Adipocyte (in vitro differentiated cells): ENCODE results near the gene SMG6.

Experiments used
- DNase-seq: peaks from one replicate; pipeline ENCODE4 v3.0.0-alpha.2; 2015; ENCODE audit warnings: low read depth
- H3K27me3 ChIP-seq: replicated peaks from 2 replicates; pipeline ENCODE4 v1.7.0; 2013; ENCODE audit warnings: mild to moderate bottlenecking, low read length, moderate library complexity; ENCODE audit not compliant: control insufficient read depth, insufficient read depth
- H3K36me3 ChIP-seq: 2 replicates; pipeline ENCODE4 v1.7.0; 2013; ENCODE audit warnings: low read length, mild to moderate bottlenecking, moderate library complexity; ENCODE audit not compliant: control insufficient read depth, insufficient read depth, severe bottlenecking
- H3K4me1 ChIP-seq: 2 replicates; pipeline ENCODE4 v1.7.0; 2013; ENCODE audit warnings: mild to moderate bottlenecking, low read length, moderate library complexity; ENCODE audit not compliant: control insufficient read depth, insufficient read depth
- H3K4me3 ChIP-seq: 2 replicates; pipeline ENCODE4 v1.7.0; 2013; ENCODE audit warnings: mild to moderate bottlenecking, low read length, moderate library complexity
- H3K9ac ChIP-seq: 2 replicates; pipeline ENCODE4 v1.7.0; 2013; ENCODE audit warnings: mild to moderate bottlenecking, low read length, moderate library complexity
- H3K9me3 ChIP-seq: 2 replicates; pipeline ENCODE4 v1.7.0; 2013; ENCODE audit warnings: mild to moderate bottlenecking, low read length, moderate library complexity; ENCODE audit not compliant: control insufficient read depth

Gene SMG6

GRCh38 chr17:2051933-2052559 lies 251.5 kb downstream of the SMG6 start:
- H3K27me3 ChIP-seq: no peaks in the 10 kb centered on the region

DNA sequence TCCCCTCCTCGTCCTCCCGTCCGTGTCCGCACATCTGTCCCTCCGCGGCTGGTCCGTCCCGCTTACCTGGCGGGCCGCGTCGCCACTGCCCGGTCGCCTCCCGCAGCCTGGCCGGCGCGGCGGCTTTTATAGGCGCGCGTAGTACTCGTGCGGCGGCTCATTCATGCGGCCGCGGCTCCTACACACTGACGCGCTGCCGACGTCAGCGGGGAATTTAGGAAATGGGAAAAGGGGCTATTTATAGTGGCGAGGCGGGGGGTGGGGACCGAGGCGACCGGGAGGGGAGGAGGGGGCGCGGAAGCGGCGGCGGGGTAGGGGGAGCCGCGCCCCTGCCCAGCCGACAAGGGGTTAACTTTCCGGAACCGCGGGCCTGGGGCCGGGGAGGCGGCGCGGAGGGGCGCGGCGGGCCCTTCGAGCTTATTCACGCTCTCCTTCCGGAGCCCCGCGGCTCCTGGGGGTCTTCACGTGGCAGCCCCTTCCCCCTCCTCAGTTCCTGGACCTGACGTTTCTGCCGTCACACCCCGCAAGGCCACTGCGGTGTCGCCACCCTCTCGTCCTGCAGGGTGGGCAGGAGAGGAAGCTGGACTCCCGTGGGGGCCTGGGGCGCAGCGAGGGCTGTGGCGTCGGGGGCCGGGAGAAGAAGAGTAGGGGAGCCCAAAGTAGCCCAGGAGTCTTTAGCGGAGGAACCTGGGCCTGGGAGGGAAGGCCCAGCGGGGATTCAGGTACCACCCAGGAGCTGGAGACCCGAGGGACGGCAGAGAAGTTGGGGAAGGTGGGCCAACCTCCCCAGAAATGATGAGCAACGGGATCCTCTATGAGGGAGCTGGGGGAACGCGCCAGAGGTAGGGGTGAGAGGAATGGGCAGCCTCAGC lies 252.3 kb downstream of the SMG6 start:
- Histone ChIP-seq H3K36me3 (no peaks in the 10 kb centered on the region), H3K9me3 (no peaks in the 10 kb centered on the region), H3K27me3 (no peaks in the 10 kb centered on the region), H3K9ac (no peak overlapping the region), H3K4me1 (peaks cover 8% of the 10 kb centered on the region), H3K4me3 (no peak overlapping the region)
- peak; percentile 51 for DNase-seq

More at GRCh38 chr17:2051933-2052559, 251.5 kb downstream of the SMG6 start:
- no peak for DNase-seq
- no peaks in the 10 kb centered on the region for H3K36me3 ChIP-seq
- peaks cover 8% of the 10 kb centered on the region for H3K4me1 ChIP-seq
- H3K9ac ChIP-seq: no peak overlapping the region
- no peak overlapping the region for H3K4me3 ChIP-seq
- H3K9me3 ChIP-seq: no peaks in the 10 kb centered on the region

DNA sequence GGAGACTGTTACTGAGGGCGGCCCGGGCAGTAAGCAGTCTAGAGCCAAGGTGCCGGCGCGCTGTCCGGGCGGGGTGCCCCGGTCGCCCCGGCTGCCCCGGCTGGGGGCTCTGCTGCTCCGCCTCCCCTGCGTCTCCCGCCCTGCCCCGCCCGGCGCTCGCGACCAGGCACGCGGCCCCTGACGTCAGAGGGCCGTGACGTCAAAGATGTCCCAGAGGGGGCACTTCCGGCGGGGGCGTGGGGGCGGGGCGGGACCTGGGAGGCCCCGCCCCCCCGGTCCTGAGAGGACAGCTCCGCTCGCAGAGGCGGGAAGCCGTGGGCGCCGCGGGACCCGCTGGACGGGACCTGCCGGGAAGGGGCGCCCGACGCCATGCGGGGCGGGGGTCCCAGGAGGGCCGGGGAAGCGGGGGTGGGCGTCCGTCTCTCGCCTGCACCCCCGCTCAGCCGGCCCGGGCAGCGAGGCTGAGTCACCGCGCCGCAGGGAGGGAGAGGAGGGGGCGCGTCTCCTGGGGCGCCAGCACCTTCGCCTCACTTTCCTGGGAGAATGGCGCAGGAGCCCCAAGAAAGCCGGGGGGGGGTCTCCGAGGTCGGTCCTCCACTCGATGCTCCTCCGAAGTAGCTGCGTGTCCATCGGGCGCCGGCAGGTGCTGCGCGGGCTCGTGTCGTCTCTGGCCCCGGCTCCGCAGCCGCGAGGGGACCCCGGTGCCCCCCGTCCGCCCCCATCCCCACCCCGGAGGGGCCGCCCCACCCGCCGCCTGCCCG lies 253.1 kb downstream of the SMG6 start:
- Histone ChIP-seq H3K4me3 (peak overlapping the region; percentile 62), H3K9me3 (no peaks in the 10 kb centered on the region), H3K27me3 (no peaks in the 10 kb centered on the region)

DNA sequence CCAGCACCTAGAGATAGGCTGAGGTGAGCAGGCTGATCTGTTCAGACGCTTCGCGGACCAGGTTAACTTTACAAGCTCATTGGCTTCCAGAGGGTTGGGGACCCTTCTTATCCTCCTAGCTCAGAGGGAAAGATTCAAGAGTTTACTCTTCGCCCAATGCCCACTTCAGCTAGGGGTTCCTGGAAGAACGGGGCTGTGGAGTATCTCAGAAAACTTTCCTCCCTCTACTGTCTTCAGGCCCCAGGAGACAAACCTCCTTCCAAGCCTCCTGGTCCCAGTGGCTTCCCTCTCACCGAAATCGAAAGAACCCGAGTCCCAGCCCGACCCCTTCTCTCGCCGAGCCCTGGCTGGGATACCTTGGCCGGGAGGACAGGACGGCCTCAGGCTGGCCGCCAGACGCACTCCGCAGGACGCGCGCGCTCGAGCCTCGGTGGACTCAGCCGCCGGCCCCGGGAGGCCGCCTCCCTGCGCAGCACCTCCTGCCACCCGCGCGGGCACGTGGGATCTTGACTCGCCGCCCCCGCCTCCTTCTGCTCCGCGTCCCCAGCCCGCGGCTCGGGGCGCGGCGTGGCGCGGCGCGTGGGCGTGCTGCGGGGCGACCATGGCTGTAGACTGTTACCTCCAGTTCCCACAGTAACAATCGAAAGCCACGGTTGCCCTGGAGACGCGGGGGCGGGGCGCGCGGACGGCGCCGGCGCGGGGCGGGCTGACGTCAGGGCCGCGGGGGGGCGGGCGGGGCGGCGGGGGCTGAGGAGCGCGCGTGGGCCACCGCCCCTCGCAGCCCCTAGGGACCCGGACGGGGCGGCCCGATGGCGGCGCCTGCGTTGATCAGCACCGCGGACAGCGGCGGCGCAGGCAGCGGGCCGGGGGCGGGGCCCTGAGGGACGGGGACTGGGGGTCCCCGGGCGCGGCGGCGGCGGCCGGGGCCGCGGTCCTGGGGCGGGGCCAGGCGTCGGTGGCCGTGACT lies 254.0 kb downstream of the SMG6 start:
- Histone ChIP-seq H3K4me1 (peaks cover 14% of the 10 kb centered on the region), H3K36me3 (no peaks in the 10 kb centered on the region), H3K9me3 (no peaks in the 10 kb centered on the region), H3K4me3 (peak overlapping the region; percentile 86), H3K27me3 (no peaks in the 10 kb centered on the region), H3K9ac (peak overlapping the region; percentile 84)
- peak; percentile 94 for DNase-seq

More for the DNA sequence above, 253.1 kb downstream of the SMG6 start:
- DNase-seq: peak; percentile 86
- H3K4me1 ChIP-seq: peaks cover 8% of the 10 kb centered on the region
- H3K9ac ChIP-seq: no peak overlapping the region
- no peaks in the 10 kb centered on the region for H3K36me3 ChIP-seq

DNA sequence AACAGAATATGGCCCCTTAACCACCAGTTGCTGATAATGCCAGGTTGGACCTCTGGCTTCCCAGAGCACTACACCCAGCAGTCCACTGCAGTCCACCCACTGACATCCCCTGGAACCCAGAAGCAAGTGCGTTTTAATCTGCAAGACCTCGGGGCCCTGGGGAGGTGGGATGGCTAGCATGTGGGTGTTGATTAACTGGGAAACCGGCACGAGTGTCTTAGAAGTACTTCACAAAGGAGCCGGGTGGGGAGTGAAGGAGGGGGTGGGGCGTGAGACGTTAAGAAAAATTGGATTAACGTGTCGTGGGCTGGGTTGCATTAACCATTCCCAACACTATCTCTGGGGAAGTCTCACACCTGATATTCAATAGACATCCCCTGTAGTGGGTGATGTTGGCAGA lies 254.8 kb downstream of the SMG6 start:
- H3K4me1 ChIP-seq: peaks cover 22% of the 10 kb centered on the region
- peak overlapping the region; percentile 86 for H3K4me3 ChIP-seq
- H3K9ac ChIP-seq: peak overlapping the region; percentile 84
- H3K9me3 ChIP-seq: no peaks in the 10 kb centered on the region
- H3K27me3 ChIP-seq: no peaks in the 10 kb centered on the region
- DNase-seq: no peak
- H3K36me3 ChIP-seq: no peaks in the 10 kb centered on the region

DNA sequence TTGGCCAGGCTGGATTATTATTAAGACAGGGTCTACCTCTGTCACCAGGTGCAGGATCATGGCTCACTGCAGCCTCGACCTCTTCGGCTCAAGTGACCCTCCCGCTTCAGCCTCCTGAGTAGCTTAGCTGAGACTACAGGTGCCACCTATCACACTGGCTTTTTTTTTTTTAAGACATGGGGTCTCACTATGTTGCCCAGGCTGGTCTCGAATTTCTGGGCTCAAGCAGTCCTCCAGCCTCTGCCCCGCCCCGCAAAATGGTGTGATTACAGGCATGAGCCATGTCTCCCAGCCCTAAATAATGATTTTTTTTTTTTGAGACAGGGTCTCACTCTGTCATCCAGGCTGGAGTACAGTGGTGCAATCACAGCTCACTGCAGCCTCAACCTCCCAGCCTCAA lies 256.0 kb downstream of the SMG6 start:
- Histone ChIP-seq H3K27me3 (no peaks in the 10 kb centered on the region), H3K9me3 (no peaks in the 10 kb centered on the region), H3K4me1 (peaks cover 34% of the 10 kb centered on the region), H3K9ac (no peak overlapping the region), H3K4me3 (no peak overlapping the region), H3K36me3 (peaks cover 4% of the 10 kb centered on the region)
- DNase-seq: no peak

DNA sequence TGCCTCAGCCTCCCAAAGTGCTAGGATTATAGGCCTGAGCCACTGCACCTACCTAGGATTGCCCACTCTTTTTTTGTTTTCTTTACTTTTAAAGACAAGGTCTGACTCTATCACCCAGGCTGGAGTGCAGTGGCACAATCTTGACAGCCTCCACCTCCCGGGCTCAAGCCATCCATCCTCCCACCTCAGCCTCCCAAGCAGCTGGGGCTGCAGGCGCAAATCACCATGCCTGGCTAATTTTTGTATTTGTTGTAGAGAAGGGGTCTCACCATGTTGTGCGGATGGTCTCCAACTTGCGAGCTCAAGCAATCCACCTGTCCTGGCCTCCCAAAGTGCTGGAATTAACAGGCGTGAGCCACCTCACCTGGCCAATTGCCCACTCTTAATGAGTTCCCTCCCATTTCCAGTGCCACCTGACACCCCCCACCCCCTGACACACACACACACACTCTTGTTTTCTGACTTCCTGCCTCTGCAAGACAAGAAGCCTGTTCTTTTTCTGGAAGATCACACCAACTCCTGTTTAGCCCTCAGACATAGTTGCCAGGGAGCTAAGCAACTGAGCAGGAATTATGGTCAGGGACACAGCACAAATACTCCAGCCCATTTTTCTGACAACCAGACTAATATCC lies 259.2 kb downstream of the SMG6 start:
- peaks cover 11% of the 10 kb centered on the region for H3K36me3 ChIP-seq
- H3K4me1 ChIP-seq: peaks cover 44% of the 10 kb centered on the region
- no peaks in the 10 kb centered on the region for H3K27me3 ChIP-seq
- H3K4me3 ChIP-seq: no peak overlapping the region
- H3K9ac ChIP-seq: no peak overlapping the region
- no peaks in the 10 kb centered on the region for H3K9me3 ChIP-seq
- no peak for DNase-seq

- peaks cover 11% of the 10 kb centered on the region for H3K36me3 ChIP-seq
- DNase-seq: peak; percentile 76
- H3K4me1 ChIP-seq: peaks cover 40% of the 10 kb centered on the region
- H3K9ac ChIP-seq: peak overlapping the region; percentile 93
- no peaks in the 10 kb centered on the region for H3K27me3 ChIP-seq
- no peak overlapping the region for H3K4me3 ChIP-seq
- H3K9me3 ChIP-seq: no peaks in the 10 kb centered on the region
Observed at GRCh38 chr17:2043785-2044184, 259.8 kb downstream of the SMG6 start.

GRCh38 chr17:2042933-2043332 lies 260.7 kb downstream of the SMG6 start:
- DNase-seq: no peak
- Histone ChIP-seq H3K4me1 (peaks cover 37% of the 10 kb centered on the region), H3K9me3 (no peaks in the 10 kb centered on the region), H3K4me3 (peak overlapping the region; percentile 88), H3K27me3 (no peaks in the 10 kb centered on the region), H3K36me3 (peaks cover 11% of the 10 kb centered on the region), H3K9ac (peak overlapping the region; percentile 93)

DNA sequence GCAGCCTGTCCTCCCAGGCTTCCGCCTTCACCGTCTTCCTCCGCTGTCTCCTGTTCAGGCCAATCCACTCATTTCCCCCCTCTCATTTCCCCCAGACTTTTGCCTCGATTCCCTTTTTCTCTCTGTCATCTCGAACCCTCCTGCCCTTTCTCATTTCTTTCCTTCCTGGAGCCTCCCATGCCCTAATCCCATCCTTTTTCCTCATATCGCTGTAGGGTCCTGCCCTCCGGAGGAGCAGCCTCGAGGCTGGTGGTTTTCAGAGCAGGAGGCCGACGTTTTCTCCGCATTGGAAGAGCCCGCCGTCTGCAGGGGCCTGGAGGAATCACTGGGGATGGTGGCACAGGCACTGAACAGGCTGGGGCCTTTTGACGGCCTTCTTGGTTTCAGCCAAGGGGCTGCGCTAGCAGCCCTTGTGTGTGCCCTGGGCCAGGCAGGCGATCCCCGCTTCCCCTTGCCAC lies 261.2 kb downstream of the SMG6 start:
- Histone ChIP-seq H3K9me3 (no peaks in the 10 kb centered on the region), H3K9ac (peak overlapping the region; percentile 93), H3K36me3 (peaks cover 16% of the 10 kb centered on the region), H3K4me1 (peaks cover 37% of the 10 kb centered on the region), H3K4me3 (peak overlapping the region; percentile 88), H3K27me3 (no peaks in the 10 kb centered on the region)
- DNase-seq: peak; percentile 77
